GM04504 (cell line): ENCODE data around the gene DNMT3A.

ENCODE experiments used
- DNase-seq: peaks from one replicate; pipeline ENCODE4 v3.0.0-alpha.2; 2012; ENCODE audit warnings: low read depth

Gene DNMT3A

DNA sequence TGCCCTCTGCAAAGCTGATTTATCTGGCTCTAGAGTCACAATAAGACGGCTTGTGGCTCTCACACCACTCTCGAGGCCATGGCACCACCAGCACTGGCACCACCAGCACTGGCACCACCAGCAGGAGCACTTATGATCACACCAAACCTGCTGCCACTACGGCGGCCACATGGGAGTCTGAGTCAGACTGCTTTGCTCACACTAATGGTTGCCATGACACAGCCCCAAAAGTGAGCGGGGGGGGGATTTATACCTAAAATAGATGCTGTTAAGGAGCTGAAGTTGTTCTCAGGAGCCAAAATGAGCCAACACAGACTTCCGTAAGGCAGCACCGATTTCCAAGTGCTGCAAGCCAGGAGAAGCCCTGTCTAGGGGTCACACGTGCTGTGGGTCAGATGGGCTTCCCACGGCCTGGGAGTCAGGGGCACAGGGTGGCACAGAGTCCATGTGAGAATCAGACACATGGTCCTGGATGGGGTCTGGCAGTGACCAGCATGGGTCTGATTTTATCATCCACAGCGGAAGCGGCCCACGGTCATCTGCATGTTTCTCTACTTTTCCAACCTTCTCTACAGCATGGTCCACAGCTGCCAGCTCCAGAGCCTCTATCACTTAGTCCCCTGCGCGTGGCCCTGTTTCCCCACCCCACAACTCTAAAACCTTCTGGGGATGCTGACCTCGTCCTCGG lies 16.7 kb downstream of the DNMT3A start:
- DNase-seq: peak; percentile 52

DNA sequence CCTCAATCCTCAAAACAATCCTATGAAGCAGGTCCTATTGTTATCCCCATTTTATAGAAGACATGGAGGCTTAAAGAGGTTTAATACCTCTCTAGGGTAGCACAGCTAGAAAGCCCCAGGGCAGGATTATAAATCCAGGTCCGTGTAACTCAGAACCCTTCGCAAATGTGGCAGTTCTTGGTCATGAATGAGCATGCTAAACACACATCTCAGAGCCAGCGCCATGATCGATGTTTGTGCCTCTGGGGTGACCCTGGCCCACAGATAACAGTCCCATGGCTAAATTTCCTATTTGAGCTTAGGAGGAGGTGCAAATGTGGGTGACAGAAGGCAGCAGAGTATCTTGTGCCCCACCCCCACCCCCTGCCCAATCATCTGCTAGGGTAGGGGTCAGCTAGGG lies 17.5 kb downstream of the DNMT3A start:
- no peak for DNase-seq

DNA sequence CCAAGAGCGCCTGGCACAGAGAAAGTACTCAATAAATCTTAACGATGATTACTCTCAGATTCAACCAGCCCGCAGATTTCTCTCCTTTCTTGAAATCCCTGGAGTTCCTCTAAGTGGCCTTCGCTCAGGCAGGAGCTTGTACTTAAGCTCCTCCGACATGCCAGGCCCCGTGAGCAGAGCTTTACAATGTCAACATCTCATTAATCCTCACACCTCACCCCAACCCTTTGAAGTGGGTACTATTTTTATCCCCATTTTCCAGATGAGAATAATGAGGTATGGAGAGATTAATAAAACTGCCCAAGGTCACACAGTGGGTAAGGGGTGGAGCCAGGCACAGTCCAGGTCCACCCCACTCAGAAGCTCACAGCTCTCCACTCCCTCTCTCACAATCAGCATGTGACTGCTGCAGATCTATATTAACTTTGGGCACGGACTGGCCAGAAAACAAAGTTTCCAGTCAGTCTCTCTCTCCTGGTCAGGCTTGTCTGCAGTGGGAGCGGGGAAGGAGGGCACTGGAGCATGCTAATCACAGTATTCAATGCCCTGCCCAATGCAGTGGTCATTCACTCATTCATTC lies 18.0 kb downstream of the DNMT3A start:
- DNase-seq: no peak

DNA sequence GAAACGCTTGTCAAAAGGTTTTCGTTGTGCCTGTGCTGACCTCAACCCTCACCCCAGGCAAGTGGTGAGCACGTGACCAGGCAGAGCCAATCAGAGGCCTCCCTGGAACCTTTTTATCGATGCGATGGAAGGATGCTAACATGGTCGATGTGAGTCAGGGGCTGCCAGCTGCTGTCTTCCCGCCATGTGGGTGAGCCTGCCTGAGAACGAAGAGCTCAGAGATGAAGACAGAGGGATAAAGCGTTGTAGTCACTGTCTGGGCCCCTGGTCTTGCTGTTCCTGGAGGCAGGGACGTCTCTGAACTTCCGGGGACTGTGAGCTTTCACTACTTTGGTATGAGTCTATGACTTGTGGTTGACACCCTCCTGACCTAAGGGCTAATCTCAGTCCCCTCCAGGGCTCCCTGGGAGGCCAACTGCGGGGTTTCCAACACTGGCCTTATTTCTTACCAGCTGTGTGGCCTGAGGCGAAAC lies 18.6 kb downstream of the DNMT3A start:
- DNase-seq: no peak

DNA sequence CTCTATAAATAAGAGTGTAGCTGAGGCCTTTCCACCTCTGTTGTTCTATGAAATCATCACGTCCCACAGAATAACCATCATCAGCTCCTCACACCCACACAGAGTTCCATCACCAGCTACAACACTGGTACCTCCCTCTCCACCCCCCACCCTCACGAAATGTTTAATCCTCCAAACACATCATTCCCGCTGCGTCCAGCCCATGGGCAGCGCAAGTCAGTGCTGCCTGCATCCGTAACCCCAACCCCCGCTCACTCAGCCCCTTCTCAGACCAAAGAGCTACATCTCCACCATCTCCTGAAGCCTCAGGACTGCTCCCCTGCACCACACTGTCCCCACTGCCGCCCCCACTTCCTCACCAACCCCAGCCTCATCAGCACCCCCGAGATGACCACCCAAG lies 19.4 kb downstream of the DNMT3A start:
- no peak for DNase-seq

DNA sequence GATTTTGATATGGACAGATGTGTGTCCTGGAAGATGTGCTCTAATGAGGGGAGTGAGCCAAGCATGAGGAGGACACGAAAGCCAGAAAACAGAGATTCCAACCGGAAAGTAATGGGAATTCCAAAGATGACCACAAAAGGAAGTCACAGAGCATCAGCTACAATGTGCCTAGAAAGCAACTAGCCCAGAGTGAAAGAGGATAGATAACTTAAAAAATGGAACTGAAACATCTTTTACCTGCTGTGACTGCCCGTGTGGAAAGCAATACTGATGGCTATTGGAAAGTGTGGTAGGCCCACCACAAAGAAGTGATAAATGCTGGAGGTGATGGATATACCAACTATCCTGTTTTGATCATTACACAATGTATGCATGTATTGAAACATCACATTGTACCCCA lies 21.6 kb downstream of the DNMT3A start:
- no peak for DNase-seq

DNA sequence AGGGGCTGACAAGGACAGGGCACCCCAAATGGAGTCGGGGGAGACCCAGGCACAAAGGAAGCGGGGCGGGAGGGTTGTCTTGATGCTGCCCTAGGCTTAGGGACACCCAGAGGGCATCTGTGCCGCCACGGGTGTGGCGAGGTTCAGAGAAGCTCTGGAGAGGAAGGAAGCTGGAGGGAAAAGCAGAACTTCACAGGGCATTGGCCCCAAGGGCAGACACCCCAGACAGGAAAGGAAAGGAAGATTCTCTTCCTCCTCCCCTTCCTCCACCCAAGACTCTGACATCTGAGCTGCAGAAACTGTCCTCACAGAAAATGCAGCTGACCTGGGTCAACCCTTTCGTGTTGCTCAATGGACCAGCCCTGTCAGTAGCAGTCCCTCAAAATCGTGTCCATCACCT lies 25.6 kb downstream of the DNMT3A start:
- DNase-seq: no peak

DNA sequence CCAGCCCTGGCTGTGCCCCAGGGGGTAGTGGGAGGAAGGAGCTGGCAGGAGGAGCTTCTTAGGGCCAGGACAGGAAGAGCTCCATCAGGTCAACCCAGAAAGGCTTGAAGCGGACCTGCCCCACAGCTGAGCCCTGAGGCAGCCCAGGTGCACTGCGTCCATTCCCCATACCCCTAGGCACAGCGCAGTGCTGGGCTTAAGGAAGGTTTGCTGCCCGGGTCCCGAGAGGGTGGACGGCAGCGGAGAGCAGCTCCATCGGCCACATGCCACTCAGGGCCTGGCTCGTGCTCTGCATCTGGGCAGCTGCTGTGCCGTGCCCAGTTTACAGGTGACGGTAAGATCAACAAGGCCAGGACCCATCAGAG lies 26.4 kb downstream of the DNMT3A start:
- no peak for DNase-seq

DNA sequence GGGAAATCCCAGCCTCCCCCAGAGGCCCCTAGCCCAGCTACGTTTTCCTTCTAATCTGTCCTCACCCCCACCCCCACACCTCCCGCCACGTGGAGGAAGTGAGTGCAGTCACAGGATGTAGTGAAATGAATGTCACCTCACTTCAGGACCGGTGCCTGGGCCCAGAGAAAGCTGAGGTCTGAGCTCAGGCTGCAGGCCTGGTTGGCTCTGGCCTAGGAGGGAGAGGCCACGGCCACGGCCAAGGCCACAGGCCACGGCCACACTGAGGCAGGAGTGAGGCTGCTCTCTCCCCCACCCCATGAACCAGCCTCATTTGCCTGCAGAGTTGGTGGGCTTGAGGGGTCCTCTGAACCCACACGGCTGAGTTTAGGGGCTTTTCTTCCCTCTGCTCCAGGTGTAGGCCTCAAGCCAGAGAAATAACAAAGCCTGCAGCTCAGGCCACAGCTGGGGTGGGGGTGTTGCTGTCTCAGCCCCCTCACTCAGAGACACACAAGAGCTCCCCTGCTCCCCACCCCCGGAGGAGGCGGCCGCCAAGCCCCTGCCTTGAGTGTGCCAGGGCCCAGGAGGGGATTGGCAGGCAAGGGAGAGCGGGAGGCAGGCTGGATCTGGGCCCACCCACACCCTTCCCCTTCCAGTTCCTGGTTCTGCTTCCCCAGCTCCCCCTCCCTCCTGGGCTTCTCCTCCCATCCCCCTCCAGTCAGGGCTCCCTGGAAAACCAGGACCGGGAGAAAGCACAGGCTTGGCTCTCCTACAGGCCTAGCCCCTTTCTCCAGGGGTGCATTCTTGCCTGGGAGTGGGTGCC lies 27.0 kb downstream of the DNMT3A start:
- no peak for DNase-seq

DNA sequence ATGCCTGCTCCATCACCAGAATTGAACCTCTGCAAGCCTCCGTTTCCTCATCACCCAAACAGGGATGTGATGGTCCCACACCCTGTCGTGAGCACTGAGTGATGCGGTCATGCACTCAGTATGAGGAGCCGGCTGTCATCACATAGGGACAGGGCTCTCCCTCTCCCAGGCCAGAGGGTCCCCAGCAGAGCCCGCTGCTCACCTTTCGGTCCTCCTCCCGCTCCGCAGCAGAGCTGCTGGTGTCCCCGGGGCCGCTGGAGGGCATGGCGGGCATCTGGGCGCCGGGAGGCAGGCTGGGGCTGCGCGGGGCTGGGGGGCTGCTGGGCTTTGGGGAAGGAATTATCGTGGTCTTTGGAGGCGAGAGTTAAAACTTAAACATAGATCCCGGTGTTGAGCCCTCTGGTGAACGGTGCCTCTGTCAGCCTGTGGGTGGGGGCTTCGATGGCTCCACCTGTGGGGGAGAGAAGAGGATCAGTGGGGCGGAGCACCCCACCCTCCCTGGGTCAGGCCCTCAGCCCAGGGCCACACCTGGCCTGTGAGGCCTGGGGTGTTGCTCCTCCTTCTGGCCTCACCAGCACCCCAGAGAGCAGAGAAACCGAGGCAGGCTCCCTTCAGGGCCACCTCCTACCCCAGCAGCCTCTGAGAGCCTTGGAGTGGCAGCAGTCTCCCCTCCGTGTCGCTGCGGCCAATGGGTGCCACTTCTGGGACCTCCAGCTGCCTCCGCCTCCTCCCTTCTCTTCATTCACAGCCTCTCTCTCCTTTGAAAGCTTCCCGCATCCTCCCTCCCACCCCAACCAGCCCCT lies 27.8 kb downstream of the DNMT3A start:
- DNase-seq: no peak

DNA sequence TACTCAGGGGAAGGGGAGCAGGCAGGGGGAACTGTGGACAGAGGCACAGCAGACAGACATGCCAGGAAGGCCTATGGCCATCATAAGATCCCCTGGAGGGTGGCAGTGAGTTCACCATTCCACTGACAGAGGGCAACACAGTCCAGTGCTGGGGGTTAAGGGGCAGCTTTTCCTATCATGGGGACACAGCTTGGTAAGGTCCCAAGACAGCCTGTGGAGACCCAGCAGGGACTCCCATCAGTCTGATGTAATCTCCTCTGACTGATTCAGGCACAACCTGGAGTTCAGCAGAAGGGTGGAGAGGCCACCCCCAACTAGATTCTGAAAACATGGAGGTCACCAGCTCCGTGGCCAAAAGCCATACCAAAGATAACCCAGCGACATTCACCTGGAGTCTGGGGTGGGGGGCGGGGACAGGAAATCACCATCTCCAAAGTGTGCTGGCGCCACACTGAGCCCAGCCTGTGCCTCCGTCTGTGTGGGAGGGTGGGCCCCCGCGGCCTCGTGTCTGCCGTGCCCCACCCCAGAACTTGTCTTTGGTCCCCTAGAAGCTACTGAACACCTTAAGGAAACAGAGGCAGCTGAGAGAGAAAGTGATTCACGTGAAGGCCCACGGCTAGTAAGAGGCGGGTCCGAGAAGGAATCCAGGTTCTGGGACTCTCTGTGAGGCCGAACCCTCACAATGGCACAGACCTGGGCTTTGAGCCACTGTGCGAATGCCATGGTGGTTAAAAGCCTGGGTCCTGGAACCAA lies 28.6 kb downstream of the DNMT3A start:
- DNase-seq: no peak

DNA sequence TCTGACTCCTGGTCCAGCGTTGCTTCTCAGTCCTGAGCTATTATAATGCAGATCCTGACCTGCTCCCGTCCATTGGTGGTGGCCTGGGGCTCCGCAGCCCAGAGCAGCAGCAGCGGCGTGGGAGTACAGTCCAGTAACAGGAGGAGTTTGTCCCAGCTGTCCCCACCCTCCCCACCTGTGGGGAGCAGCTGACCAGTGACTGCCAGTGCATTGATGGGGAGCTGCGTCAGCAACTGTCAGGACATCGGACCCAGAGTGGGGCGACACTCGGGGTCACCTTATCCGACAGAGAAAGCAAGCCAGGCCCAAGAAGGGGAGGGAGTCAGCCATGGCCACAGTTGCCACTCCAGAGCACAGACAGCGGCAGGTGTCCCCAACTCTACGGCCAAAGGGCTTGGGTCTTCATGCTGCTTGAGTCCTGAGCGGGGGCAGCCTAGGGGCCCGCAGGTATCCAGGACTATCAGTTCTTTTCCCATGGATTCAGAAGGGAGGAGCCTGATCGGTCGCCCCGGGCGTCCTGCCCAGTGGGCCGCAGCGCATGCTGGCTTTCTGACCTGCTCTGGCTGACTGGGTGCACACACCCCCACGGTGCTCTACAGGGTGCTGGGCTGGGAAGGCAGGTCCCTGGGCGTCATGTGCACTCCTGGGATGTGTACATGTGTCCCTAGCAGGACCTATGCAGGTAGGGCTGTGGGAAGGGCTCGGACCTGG lies 29.7 kb downstream of the DNMT3A start:
- DNase-seq: no peak

DNA sequence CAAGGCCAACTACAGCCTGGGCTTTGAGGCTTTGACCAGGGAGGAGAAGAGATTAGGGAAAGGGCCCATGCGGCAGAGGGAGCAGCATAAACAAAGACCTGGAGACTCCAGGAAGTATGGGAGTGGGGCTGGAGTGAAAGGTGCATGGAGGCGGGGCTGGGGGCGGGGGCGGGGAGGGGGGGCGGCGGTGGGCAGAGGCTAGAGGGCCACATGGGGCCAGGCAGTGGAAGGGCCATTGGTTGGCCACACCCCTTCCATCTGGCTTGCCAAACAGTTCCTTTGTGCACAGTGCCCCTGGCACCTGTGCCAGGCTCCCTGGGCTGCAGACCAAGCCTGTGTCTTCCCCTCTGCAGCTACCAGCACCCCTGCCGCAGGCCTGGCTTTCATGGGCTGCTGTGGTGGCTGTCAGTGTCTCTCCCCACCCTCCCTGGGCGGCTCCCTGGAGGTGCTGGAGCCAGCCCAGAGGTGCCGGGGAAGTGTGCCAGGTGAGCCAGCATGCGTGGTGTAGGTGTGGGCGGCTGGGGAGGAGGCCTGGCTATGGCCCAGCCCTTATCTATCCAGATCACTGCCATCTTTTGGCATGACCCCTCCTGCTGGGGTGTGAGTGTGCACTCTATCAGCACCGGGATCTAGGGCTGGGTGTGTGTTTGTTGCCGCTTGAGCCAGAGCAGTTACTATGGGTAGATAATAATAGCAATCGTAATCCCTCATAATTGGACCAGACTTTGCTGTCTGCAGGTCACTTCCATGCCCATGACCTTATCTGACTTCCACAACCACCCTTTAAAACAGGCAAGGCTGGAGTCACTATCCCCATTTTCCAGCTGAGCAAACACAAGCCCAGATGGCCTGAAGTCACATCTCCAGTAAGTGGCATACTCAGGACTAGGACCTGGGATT lies 30.5 kb downstream of the DNMT3A start:
- no peak for DNase-seq

DNA sequence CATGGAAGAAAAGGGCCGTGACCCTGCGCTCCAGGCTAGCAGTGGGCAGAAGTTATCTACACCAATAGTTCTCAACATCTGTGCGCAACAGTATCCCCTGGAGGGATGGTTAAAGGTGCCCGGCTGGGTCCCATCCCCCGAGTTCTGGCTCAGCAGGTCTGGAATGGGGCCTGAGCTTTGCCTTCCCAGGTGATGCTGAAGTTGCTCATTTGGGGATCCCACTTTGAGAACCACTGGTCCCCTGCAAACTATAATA lies 31.1 kb downstream of the DNMT3A start:
- DNase-seq: no peak

DNA sequence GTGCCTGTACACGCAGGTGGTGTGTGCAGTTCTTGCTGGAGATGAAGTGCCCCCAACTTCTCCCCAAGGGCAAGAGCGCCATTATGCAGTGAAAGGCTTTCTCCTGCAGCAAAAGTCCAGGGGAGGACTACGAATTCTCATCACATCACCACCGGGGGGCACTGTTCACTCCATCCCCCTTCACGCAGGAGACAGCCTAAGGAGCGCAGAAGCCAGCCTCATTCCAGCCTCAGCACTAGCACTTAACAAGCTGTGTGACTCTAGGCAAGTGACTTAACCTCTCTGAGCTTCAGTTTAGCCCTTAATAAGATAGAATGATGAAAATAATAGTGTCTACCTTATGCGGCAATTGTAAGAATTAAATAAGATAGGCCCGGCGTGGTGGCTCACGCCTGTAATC lies 32.3 kb downstream of the DNMT3A start:
- DNase-seq: no peak

DNA sequence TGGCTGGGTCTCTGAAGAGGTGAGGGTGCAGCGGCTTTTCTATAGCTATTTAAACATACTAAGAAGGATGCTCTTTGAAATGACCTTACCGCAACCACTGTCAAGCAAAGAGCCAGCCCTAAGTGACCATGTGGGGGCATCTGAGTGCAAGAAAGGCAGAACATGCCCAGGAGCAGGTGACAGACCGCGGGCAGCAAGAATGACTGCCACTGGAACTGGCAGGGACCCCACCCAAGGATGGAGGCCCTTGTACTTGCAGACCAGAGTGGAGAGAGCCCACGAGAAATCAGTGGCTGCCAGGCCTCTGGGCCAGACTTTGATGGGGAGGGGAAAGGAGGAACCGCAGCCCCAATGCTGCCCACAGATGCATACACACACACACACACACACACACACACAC lies 33.1 kb downstream of the DNMT3A start:
- DNase-seq: no peak

DNA sequence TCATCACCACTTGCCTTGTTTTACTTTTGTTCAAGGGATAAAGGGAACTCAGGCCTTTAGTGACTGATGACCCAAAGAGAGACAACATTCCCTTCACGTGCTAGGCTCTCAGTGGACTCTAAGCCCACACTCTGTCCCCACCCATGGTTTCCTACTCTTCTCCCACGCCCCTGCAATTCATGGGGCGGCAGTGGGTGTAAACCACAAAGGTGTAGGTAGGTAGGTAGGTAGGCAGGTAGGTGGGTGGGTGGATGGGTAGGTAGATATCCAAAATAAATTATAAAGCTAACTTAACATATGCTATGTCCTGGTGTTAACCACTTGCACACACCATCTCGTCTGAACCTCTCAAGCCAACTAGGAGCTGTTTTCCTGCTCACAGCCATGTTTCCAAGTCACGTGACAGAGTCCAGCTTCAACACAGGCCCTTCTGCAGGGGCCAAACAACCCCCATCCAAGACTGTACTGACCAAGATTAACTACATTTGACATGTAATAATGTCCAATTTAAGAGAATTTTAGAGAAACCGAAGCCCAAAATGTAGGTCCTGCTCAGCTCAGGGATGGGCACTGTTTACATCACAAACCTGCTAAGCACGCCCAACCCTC lies 33.7 kb downstream of the DNMT3A start:
- DNase-seq: no peak

DNA sequence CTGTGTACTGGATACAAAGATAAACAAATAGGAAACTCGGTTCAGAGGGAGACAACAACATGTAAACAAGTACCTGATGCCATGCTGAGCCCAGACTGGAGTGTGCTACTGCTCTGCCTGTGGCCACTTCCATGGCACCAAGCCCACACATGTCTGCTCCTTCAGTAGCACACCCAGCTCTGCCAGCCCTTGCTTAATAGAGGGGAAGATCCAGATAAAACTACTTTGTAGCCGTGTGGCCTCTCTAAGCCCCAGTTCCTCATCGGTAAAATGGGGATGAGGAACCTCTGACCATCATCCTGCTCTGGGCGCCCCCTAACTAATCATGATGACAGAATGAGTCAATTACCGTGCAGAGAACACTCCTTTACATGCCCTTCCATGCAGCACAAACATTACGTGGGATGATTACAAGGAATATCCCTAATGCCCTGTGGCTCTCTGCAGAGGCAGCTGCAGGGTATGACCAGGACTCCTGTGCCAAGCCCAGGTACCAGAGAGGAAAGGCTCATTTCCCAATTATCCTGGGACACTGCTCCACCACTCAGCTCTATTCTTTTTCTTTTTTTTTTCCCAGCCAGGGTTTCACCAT lies 34.9 kb downstream of the DNMT3A start:
- no peak for DNase-seq

DNA sequence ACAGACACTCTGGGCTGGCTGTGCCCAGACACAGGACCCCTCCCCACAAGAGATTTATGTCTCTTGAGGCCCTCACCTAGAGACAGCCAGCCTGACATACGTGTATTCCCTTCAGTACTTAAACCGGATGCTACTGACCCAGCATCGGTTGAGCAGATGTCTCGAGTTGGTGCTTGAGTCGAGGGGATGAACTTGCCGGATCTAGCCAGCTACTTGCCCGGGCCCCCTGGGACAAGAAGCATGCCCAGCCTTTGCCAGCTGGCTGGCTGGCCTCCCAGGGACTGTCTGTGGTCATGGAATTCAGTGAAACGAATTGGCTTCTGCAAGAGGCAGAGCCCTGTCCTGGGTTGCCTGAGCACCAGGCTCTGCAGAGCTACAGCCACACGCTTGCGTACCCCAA lies 36.0 kb downstream of the DNMT3A start:
- DNase-seq: no peak
